CD8-positive, alpha-beta memory T cell (primary cell): ENCODE results near the gene TMX1. TPM values are rescaled to one million over a fixed set of nuclear protein-coding genes. Genes with fewer than 3 reads are reported as not detected.

Source experiments
- CTCF ChIA-PET: fragments of 350-600 bp; sonication (Branson Sonifier 250); formaldehyde crosslinking; loops from one replicate; lab custom pipeline; 2021; ENCODE audit warnings: antibody characterized with exemption; lab: Charles Lee
- POLR2A ChIA-PET: fragments of 350-600 bp; sonication (Branson Sonifier 250); formaldehyde crosslinking; loops from one replicate; lab custom pipeline; 2021; ENCODE audit warnings: antibody characterized with exemption; lab: Charles Lee
- DNase-seq, 5 donors: peaks; one replicate each; pipeline versions ENCODE4 v3.0.0 to v3.0.0-alpha.2; 2020 to 2022; ENCODE audit warnings: mixed read lengths in 1 of 5
- H3K27ac ChIP-seq: one replicate; pipeline ENCODE4 v1.7.0; 2013; ENCODE audit warnings: low read depth, mild to moderate bottlenecking, low read length, moderate library complexity
- H3K27me3 ChIP-seq: 2 replicates; pipeline ENCODE4 v1.7.0; 2013; ENCODE audit warnings: low read length, mild to moderate bottlenecking; ENCODE audit not compliant: insufficient read depth, poor library complexity, severe bottlenecking
- H3K36me3 ChIP-seq: 2 replicates; pipeline ENCODE4 v1.7.0; 2013; ENCODE audit warnings: mild to moderate bottlenecking, low read length, moderate library complexity; ENCODE audit not compliant: insufficient read depth
- H3K4me1 ChIP-seq: 2 replicates; pipeline ENCODE4 v1.7.0; 2013; ENCODE audit warnings: mild to moderate bottlenecking, low read length, moderate library complexity; ENCODE audit not compliant: insufficient read depth
- H3K4me3 ChIP-seq: 2 replicates; pipeline ENCODE4 v1.7.0; 2013; ENCODE audit warnings: mild to moderate bottlenecking, low read length
- H3K9me3 ChIP-seq: 2 replicates; pipeline ENCODE4 v1.7.0; 2013; ENCODE audit warnings: mild to moderate bottlenecking, low read length
- H3K27ac Mint-ChIP-seq, 8 donors: one replicate each; pipeline ENCODE4 v1.8.0; 2020 to 2021; ENCODE audit warnings: mixed read lengths in 8 of 8, mild to moderate bottlenecking in 6 of 8, inconsistent platforms in 3 of 8, moderate library complexity in 3 of 8
- H3K27me3 Mint-ChIP-seq, 2 donors: one replicate each; pipeline ENCODE4 v1.8.0; 2020 to 2021; ENCODE audit warnings: mixed read lengths in 2 of 2, mild to moderate bottlenecking in 1 of 2, moderate library complexity in 1 of 2
- H3K36me3 Mint-ChIP-seq, 3 donors: one replicate each; pipeline ENCODE4 v1.8.0; 2020 to 2021; ENCODE audit warnings: mixed read lengths in 3 of 3, inconsistent platforms in 1 of 3, mild to moderate bottlenecking in 1 of 3
- H3K4me1 Mint-ChIP-seq, 3 donors: one replicate each; pipeline ENCODE4 v1.8.0; 2020 to 2021; ENCODE audit warnings: mixed read lengths in 3 of 3, inconsistent platforms in 1 of 3, mild to moderate bottlenecking in 1 of 3
- H3K4me3 Mint-ChIP-seq, 7 donors: one replicate each; pipeline ENCODE4 v1.8.0; 2020 to 2021; ENCODE audit warnings: mixed read lengths in 7 of 7, mild to moderate bottlenecking in 6 of 7, moderate library complexity in 4 of 7, inconsistent platforms in 2 of 7
- H3K9me3 Mint-ChIP-seq, 5 donors: one replicate each; pipeline ENCODE4 v1.8.0; 2020 to 2022; ENCODE audit warnings: mixed read lengths in 5 of 5, mild to moderate bottlenecking in 3 of 5, moderate library complexity in 2 of 5, inconsistent platforms in 1 of 5
- polyA plus RNA-seq: library from polyadenylated mRNA; unstranded; fragments of 300-500 nt; fragmentation: Illumina TruSeq; gene quantifications from one replicate; pipeline ENCODE4 v1.2.3, GENCODE V29; 2021
- total RNA-seq, 2 experiments: library from RNA; stranded (reverse); gene quantifications; one replicate each; pipeline ENCODE4 v1.2.3, GENCODE V29; 2021

Gene TMX1
- total and polyA plus RNA-seq, 3 experiments from 2014 or later = 43.3 to 55.1 (median 51.8) TPM

- H3K36me3 ChIP-seq = no peaks in the 10 kb centered on the region
- no peaks in the 10 kb centered on the region for H3K27me3 Mint-ChIP-seq
- H3K4me3 Mint-ChIP-seq = no peak overlapping the region
- H3K4me1 Mint-ChIP-seq = peaks cover 0 to 7% (median 3%) of the 10 kb centered on the region in 3 donors
- H3K36me3 Mint-ChIP-seq = peaks cover 15 to 22% (median 20%) of the 10 kb centered on the region in 3 donors
- no peak overlapping the region for H3K4me3 ChIP-seq
- CTCF ChIA-PET = interaction anchor here (1.1 kb wide), 1 partner anchor 17 kb away, joined by 3 read pairs; no protein-coding TSS in a partner anchor
- POLR2A ChIA-PET = no interaction called here
- no peaks in the 10 kb centered on the region for H3K27me3 ChIP-seq
- H3K4me1 ChIP-seq = no peaks in the 10 kb centered on the region
- H3K9me3 Mint-ChIP-seq = peaks cover 0 to 7% (median 2%) of the 10 kb centered on the region in 5 donors
- H3K27ac ChIP-seq = no peak overlapping the region
- H3K27ac Mint-ChIP-seq = no peak overlapping the region
- no peaks in the 10 kb centered on the region for H3K9me3 ChIP-seq
- DNase-seq = no peak
Observed at GRCh38 chr14:51262868-51263267, 22.8 kb downstream of the TMX1 start.

GRCh38 chr14:51269634-51270033 lies 29.6 kb downstream of the TMX1 start:
- CTCF ChIA-PET = no interaction called here
- Mint-ChIP-seq H3K4me1 (no peaks in the 10 kb centered on the region), H3K4me3 (no peak overlapping the region), H3K27ac (no peak overlapping the region), H3K9me3 (no peaks in the 10 kb centered on the region), H3K36me3 (peaks cover 0 to 6% (median 3%) of the 10 kb centered on the region in 3 donors), H3K27me3 (no peaks in the 10 kb centered on the region)
- Histone ChIP-seq H3K27me3 (no peaks in the 10 kb centered on the region), H3K36me3 (no peaks in the 10 kb centered on the region), H3K27ac (no peak overlapping the region), H3K4me1 (no peaks in the 10 kb centered on the region), H3K4me3 (no peak overlapping the region), H3K9me3 (no peaks in the 10 kb centered on the region)
- DNase-seq = no peak
- POLR2A ChIA-PET = no interaction called here

- Histone ChIP-seq H3K27me3 (no peaks in the 10 kb centered on the region), H3K36me3 (no peaks in the 10 kb centered on the region), H3K4me3 (no peak overlapping the region), H3K9me3 (no peaks in the 10 kb centered on the region), H3K27ac (no peak overlapping the region), H3K4me1 (no peaks in the 10 kb centered on the region)
- Mint-ChIP-seq H3K4me1 (no peaks in the 10 kb centered on the region), H3K36me3 (peaks cover 0 to 3% (median 2%) of the 10 kb centered on the region in 3 donors), H3K27me3 (no peaks in the 10 kb centered on the region), H3K27ac (no peak overlapping the region), H3K9me3 (no peaks in the 10 kb centered on the region), H3K4me3 (no peak overlapping the region)
- CTCF ChIA-PET = no interaction called here
- POLR2A ChIA-PET = no interaction called here
- DNase-seq = no peak
Observed at GRCh38 chr14:51276605-51277004, 36.6 kb downstream of the TMX1 start.

GRCh38 chr14:51277753-51278415 lies 37.8 kb downstream of the TMX1 start:
- POLR2A ChIA-PET = interaction anchor here (0.6 kb wide), 1 partner anchor 12 kb away, joined by 3 read pairs; no protein-coding TSS in a partner anchor
- Histone ChIP-seq H3K4me1 (no peaks in the 10 kb centered on the region), H3K27ac (no peak overlapping the region), H3K4me3 (no peak overlapping the region), H3K9me3 (no peaks in the 10 kb centered on the region), H3K27me3 (no peaks in the 10 kb centered on the region), H3K36me3 (no peaks in the 10 kb centered on the region)
- CTCF ChIA-PET = interaction anchor here (1.2 kb wide), 1 partner anchor 14 kb away, joined by 3 read pairs; no protein-coding TSS in a partner anchor
- Mint-ChIP-seq H3K4me3 (no peak overlapping the region), H3K36me3 (peaks cover 0 to 3% (median 2%) of the 10 kb centered on the region in 3 donors), H3K27me3 (no peaks in the 10 kb centered on the region), H3K27ac (no peak overlapping the region), H3K4me1 (no peaks in the 10 kb centered on the region), H3K9me3 (no peaks in the 10 kb centered on the region)
- no peak for DNase-seq

GRCh38 chr14:51282517-51282916 lies 42.5 kb downstream of the TMX1 start:
- H3K4me1 Mint-ChIP-seq = no peaks in the 10 kb centered on the region
- Histone ChIP-seq H3K4me1 (no peaks in the 10 kb centered on the region), H3K36me3 (no peaks in the 10 kb centered on the region), H3K9me3 (no peaks in the 10 kb centered on the region), H3K27ac (no peak overlapping the region), H3K4me3 (no peak overlapping the region), H3K27me3 (no peaks in the 10 kb centered on the region)
- peaks cover 0 to 3% (median 2%) of the 10 kb centered on the region in 3 donors for H3K36me3 Mint-ChIP-seq
- H3K27ac Mint-ChIP-seq = peak overlapping the region in 1 of 8 donors; percentile 26
- ChIA-PET CTCF (interaction anchor here (0.7 to 5.3 kb wide), 7 partner anchors 10 to 696 kb away, joined by 3 to 39 read pairs (median 6); no protein-coding TSS in a partner anchor), POLR2A (no interaction called here)
- no peak overlapping the region for H3K4me3 Mint-ChIP-seq
- H3K27me3 Mint-ChIP-seq = no peaks in the 10 kb centered on the region
- DNase-seq = no peak
- H3K9me3 Mint-ChIP-seq = no peaks in the 10 kb centered on the region

- Mint-ChIP-seq H3K4me1 (no peaks in the 10 kb centered on the region), H3K9me3 (no peaks in the 10 kb centered on the region), H3K27me3 (no peaks in the 10 kb centered on the region), H3K4me3 (no peak overlapping the region), H3K27ac (no peak overlapping the region), H3K36me3 (peaks cover 0 to 4% (median 3%) of the 10 kb centered on the region in 3 donors)
- peak in 2 of 5 donors; percentile 15 to 25 for DNase-seq
- Histone ChIP-seq H3K27me3 (no peaks in the 10 kb centered on the region), H3K27ac (no peak overlapping the region), H3K4me1 (no peaks in the 10 kb centered on the region), H3K36me3 (no peaks in the 10 kb centered on the region), H3K4me3 (no peak overlapping the region), H3K9me3 (no peaks in the 10 kb centered on the region)
- ChIA-PET CTCF (interaction anchor here (0.9 to 5.3 kb wide), 8 partner anchors 8 to 695 kb away, joined by 3 to 39 read pairs (median 6); no protein-coding TSS in a partner anchor), POLR2A (no interaction called here)
Observed at GRCh38 chr14:51283402-51284085, 43.5 kb downstream of the TMX1 start.

GRCh38 chr14:51284241-51284640 lies 44.2 kb downstream of the TMX1 start:
- Histone ChIP-seq H3K27me3 (no peaks in the 10 kb centered on the region), H3K36me3 (no peaks in the 10 kb centered on the region), H3K27ac (no peak overlapping the region), H3K9me3 (no peaks in the 10 kb centered on the region), H3K4me1 (no peaks in the 10 kb centered on the region), H3K4me3 (no peak overlapping the region)
- Mint-ChIP-seq H3K4me1 (no peaks in the 10 kb centered on the region), H3K27ac (peak overlapping the region in 1 of 8 donors; percentile 14), H3K4me3 (no peak overlapping the region), H3K36me3 (peaks cover 0 to 4% (median 3%) of the 10 kb centered on the region in 3 donors), H3K9me3 (no peaks in the 10 kb centered on the region), H3K27me3 (no peaks in the 10 kb centered on the region)
- DNase-seq = no peak
- ChIA-PET POLR2A (no interaction called here), CTCF (interaction anchor here (1.0 to 5.3 kb wide), 6 partner anchors 13 to 695 kb away, joined by 3 to 39 read pairs (median 8); no protein-coding TSS in a partner anchor)

- Histone ChIP-seq H3K9me3 (no peaks in the 10 kb centered on the region), H3K36me3 (no peaks in the 10 kb centered on the region), H3K27me3 (no peaks in the 10 kb centered on the region), H3K4me1 (no peaks in the 10 kb centered on the region), H3K4me3 (no peak overlapping the region), H3K27ac (no peak overlapping the region)
- Mint-ChIP-seq H3K36me3 (peaks cover 0 to 4% (median 3%) of the 10 kb centered on the region in 3 donors), H3K27me3 (no peaks in the 10 kb centered on the region), H3K4me1 (no peaks in the 10 kb centered on the region), H3K9me3 (no peaks in the 10 kb centered on the region), H3K4me3 (no peak overlapping the region), H3K27ac (no peak overlapping the region)
- CTCF ChIA-PET = interaction anchor here (0.6 kb wide), 1 partner anchor 15 kb away, joined by 3 read pairs; no protein-coding TSS in a partner anchor
- DNase-seq = no peak
- POLR2A ChIA-PET = no interaction called here
Observed at GRCh38 chr14:51285120-51285519, 45.1 kb downstream of the TMX1 start.
